PC-9 (cell line): ENCODE data around the gene ALAD. TPM values are rescaled to one million over a fixed set of nuclear protein-coding genes. Genes with fewer than 3 reads are reported as not detected.

Source experiments
- BruUV-seq: library from RNA; stranded (reverse); fragments of 400-500 nt; replicated peaks from 2 replicates; lab custom pipeline; 2021; lab: Mats Ljungman, UMichigan
- CTCF ChIA-PET: fragments of 300-600 bp; sonication (Branson Sonifier 250); formaldehyde crosslinking; loops from one replicate; lab custom pipeline; 2022; ENCODE audit warnings: antibody characterized with exemption; lab: Charles Lee
- POLR2A ChIA-PET: fragments of 300-600 bp; sonication (Branson Sonifier 250); formaldehyde crosslinking; loops from one replicate; lab custom pipeline; 2022; ENCODE audit warnings: antibody characterized with exemption; ENCODE audit not compliant: unreplicated experiment; lab: Charles Lee
- DNase-seq, 2 experiments: peaks; one replicate each; pipeline versions ENCODE4 v3.0.0 to v3.0.0-alpha.2; 2015 to 2022; ENCODE audit warnings: mixed read lengths in 1 of 2
- H2AFZ ChIP-seq: fragments of 200-600 bp; sonication (generic); 2 replicates; pipeline ENCODE4 v1.8.1; 2017; ENCODE audit warnings: antibody characterized with exemption
- H3F3A ChIP-seq: fragments of 200-600 bp; sonication (generic); 2 replicates; pipeline ENCODE4 v1.8.1; 2017; ENCODE audit warnings: antibody characterized with exemption, mild to moderate bottlenecking, low read depth; ENCODE audit not compliant: insufficient read depth
- H3K27ac ChIP-seq: fragments of 200-600 bp; sonication (generic); 2 replicates; pipeline ENCODE4 v1.6.1; 2016; ENCODE audit warnings: mixed run types
- H3K27me3 ChIP-seq: fragments of 200-600 bp; sonication (generic); 2 replicates; pipeline ENCODE4 v1.6.1; 2016; ENCODE audit warnings: low read depth, mixed run types; ENCODE audit not compliant: insufficient read depth
- H3K36me3 ChIP-seq: fragments of 200-600 bp; sonication (generic); 2 replicates; pipeline ENCODE4 v1.6.1; 2016; ENCODE audit warnings: low read depth, mixed run types
- H3K4me1 ChIP-seq: fragments of 200-600 bp; sonication (generic); replicated peaks from 2 replicates; pipeline ENCODE4 v1.6.1; 2016; ENCODE audit warnings: mixed run types; ENCODE audit not compliant: insufficient read depth
- H3K4me2 ChIP-seq: fragments of 200-600 bp; sonication (generic); 2 replicates; pipeline ENCODE4 v1.6.1; 2017; ENCODE audit warnings: mixed run types
- H3K4me3 ChIP-seq: fragments of 200-600 bp; sonication (generic); 2 replicates; pipeline ENCODE4 v1.6.1; 2016; ENCODE audit warnings: mixed run types
- H3K79me2 ChIP-seq: fragments of 200-600 bp; sonication (generic); 2 replicates; pipeline ENCODE4 v1.6.1; 2017; ENCODE audit warnings: low read depth, mixed run types
- H3K9me2 ChIP-seq: fragments of 200-600 bp; sonication (generic); 2 replicates; pipeline ENCODE4 v1.8.1; 2017; ENCODE audit warnings: mild to moderate bottlenecking; ENCODE audit not compliant: insufficient read depth
- H3K9me3 ChIP-seq: fragments of 200-600 bp; sonication (generic); 2 replicates; pipeline ENCODE4 v1.8.1; 2016; ENCODE audit warnings: low read depth; ENCODE audit not compliant: insufficient read depth
- H4K20me1 ChIP-seq: fragments of 200-600 bp; sonication (generic); 2 replicates; pipeline ENCODE4 v1.8.1; 2017; ENCODE audit not compliant: insufficient read depth
- EZH2 ChIP-seq: fragments of 200-600 bp; sonication (generic); IDR thresholded peaks from 2 replicates; pipeline ENCODE4 v1.8.0; 2017; ENCODE audit warnings: antibody characterized with exemption, low read depth
- intact Hi-C: fragments of 100-400 bp; cut with micrococcal nuclease; formaldehyde crosslinking; loops from one replicate; pipeline ENCODE4 v1.10.0; 2022; ENCODE audit not compliant: unreplicated experiment
- total RNA-seq: library from RNA; stranded (reverse); gene quantifications from 2 replicates; pipeline ENCODE4 v1.2.3, GENCODE V29; 2021
- TF ChIP-seq, protein P1 (sequence below): fragments of 200-600 bp; sonication (generic); conservative IDR thresholded peaks from 2 replicates; pipeline ENCODE4 v1.6.1; 2017; ENCODE audit warnings: mixed run types, antibody characterized with exemption, mild to moderate bottlenecking, moderate library complexity

Gene ALAD
- total RNA-seq, 1 experiment from 2014 or later: 42.7 TPM

- H3K4me2 ChIP-seq: no peak overlapping the region
- intact Hi-C loops: no loop called here
- no peak overlapping the region for H3K27ac ChIP-seq
- H3K79me2 ChIP-seq: no peaks in the 10 kb centered on the region
- BruUV-seq: no TSS peak
- DNase-seq: no peak
- no peaks in the 10 kb centered on the region for H3K9me3 ChIP-seq
- no peak overlapping the region for H2AFZ ChIP-seq
- H3K4me3 ChIP-seq: no peak overlapping the region
- H4K20me1 ChIP-seq: no peaks in the 10 kb centered on the region
- ChIA-PET CTCF (no interaction called here), POLR2A (no interaction called here)
- TF ChIP-seq, protein P1, sequence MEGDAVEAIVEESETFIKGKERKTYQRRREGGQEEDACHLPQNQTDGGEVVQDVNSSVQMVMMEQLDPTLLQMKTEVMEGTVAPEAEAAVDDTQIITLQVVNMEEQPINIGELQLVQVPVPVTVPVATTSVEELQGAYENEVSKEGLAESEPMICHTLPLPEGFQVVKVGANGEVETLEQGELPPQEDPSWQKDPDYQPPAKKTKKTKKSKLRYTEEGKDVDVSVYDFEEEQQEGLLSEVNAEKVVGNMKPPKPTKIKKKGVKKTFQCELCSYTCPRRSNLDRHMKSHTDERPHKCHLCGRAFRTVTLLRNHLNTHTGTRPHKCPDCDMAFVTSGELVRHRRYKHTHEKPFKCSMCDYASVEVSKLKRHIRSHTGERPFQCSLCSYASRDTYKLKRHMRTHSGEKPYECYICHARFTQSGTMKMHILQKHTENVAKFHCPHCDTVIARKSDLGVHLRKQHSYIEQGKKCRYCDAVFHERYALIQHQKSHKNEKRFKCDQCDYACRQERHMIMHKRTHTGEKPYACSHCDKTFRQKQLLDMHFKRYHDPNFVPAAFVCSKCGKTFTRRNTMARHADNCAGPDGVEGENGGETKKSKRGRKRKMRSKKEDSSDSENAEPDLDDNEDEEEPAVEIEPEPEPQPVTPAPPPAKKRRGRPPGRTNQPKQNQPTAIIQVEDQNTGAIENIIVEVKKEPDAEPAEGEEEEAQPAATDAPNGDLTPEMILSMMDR: no peak
- no peaks in the 10 kb centered on the region for H3K27me3 ChIP-seq
- H3K36me3 ChIP-seq: no peaks in the 10 kb centered on the region
- no peaks in the 10 kb centered on the region; the same call in 1 of the 2 replicates for H3K4me1 ChIP-seq
- no peaks in the 10 kb centered on the region; the same call in 1 of the 2 replicates for H3F3A ChIP-seq
- H3K9me2 ChIP-seq: no peaks in the 10 kb centered on the region
Measured at GRCh38 chr9:113388833-113389232, 12.3 kb downstream of the ALAD start.

- Histone ChIP-seq H3K4me2 (no peak overlapping the region), H3K9me3 (no peaks in the 10 kb centered on the region), H3K36me3 (no peaks in the 10 kb centered on the region), H3K4me3 (no peak overlapping the region), H2AFZ (no peak overlapping the region), H3K27ac (0 out of 2 replicates have a peak overlapping the region, but pooled peaks have one; percentile 26), H3K4me1 (peaks cover 6% of the 10 kb centered on the region), H3K79me2 (no peaks in the 10 kb centered on the region), H3K9me2 (no peaks in the 10 kb centered on the region), H4K20me1 (no peaks in the 10 kb centered on the region), H3F3A (no peaks in the 10 kb centered on the region; the same call in 1 of the 2 replicates), H3K27me3 (no peaks in the 10 kb centered on the region)
- DNase-seq: no peak
- ChIA-PET POLR2A (no interaction called here), CTCF (no interaction called here)
- TF ChIP-seq, protein P1: no peak
- TF ChIP-seq EZH2: no peak
- no TSS peak for BruUV-seq
- intact Hi-C loops: no loop called here
Measured at GRCh38 chr9:113387560-113388230, 13.4 kb downstream of the ALAD start.

- no peak for DNase-seq
- Histone ChIP-seq H3F3A (peaks cover 6% of the 10 kb centered on the region; the same call in 1 of the 2 replicates), H3K4me1 (peaks cover 15% of the 10 kb centered on the region), H3K27me3 (no peaks in the 10 kb centered on the region), H4K20me1 (no peaks in the 10 kb centered on the region), H3K27ac (0 out of 2 replicates have a peak overlapping the region, but pooled peaks have one; percentile 26), H2AFZ (no peak overlapping the region), H3K36me3 (no peaks in the 10 kb centered on the region), H3K9me2 (no peaks in the 10 kb centered on the region), H3K4me3 (no peak overlapping the region), H3K4me2 (no peak overlapping the region), H3K79me2 (no peaks in the 10 kb centered on the region), H3K9me3 (no peaks in the 10 kb centered on the region)
- TF ChIP-seq EZH2: no peak
- TF ChIP-seq, protein P1: no peak
- ChIA-PET POLR2A (interaction anchor here (0.6 kb wide), 1 partner anchor 11 kb away, joined by 8 read pairs; no protein-coding TSS in a partner anchor), CTCF (no interaction called here)
- TSS peak; percentile 69 for BruUV-seq
- intact Hi-C loops: no loop called here
Measured at GRCh38 chr9:113386571-113387393, 14.3 kb downstream of the ALAD start.
